GM21528 (cell line): Measurements from ENCODE around the gene TLR2.

ENCODE experiments used
- ATAC-seq: cut with Tn5 transposase; IDR thresholded peaks from one replicate; pipeline ENCODE4 v1.9.1; 2021; ENCODE audit warnings: mild to moderate bottlenecking, moderate library complexity; ENCODE audit not compliant: unreplicated experiment, low FRiP score

TLR2 gene, protein sequence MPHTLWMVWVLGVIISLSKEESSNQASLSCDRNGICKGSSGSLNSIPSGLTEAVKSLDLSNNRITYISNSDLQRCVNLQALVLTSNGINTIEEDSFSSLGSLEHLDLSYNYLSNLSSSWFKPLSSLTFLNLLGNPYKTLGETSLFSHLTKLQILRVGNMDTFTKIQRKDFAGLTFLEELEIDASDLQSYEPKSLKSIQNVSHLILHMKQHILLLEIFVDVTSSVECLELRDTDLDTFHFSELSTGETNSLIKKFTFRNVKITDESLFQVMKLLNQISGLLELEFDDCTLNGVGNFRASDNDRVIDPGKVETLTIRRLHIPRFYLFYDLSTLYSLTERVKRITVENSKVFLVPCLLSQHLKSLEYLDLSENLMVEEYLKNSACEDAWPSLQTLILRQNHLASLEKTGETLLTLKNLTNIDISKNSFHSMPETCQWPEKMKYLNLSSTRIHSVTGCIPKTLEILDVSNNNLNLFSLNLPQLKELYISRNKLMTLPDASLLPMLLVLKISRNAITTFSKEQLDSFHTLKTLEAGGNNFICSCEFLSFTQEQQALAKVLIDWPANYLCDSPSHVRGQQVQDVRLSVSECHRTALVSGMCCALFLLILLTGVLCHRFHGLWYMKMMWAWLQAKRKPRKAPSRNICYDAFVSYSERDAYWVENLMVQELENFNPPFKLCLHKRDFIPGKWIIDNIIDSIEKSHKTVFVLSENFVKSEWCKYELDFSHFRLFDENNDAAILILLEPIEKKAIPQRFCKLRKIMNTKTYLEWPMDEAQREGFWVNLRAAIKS

GRCh38 chr4:153684182-153684970 is at the start of gene TLR2:
TLR2 (plus strand) TSS chr4:153684280; CDS start chr4:153702908, 18,628 bp downstream.
- peak; percentile 95 for ATAC-seq

DNA sequence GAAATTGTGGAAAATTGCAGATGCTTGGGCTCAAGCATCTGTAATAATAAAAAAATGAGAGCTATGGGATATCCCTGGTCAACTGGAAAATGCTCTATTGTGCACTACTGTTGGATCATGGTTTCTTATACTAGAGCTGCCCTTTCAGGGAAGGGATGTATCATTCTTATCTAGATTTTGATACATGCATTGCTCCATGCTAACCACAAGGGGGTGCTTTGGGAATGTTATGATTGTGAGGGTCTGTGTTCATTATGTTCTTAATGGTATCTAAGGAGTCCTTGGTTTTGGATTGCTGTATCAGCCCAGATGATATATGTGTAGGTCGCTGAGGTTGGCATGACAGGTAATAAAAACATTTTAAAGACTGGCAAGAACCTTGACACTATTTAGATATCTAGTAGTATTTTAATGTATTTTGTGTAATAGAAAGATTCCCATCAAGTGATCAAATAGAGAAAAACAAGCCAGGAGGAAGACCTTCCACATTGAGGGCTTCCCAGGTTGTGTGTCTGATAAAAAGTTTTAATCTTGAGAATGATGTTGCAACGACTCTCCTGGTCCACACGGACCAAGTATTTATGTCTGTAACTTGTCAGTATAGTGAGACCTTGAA is 49.2 kb upstream of the TLR2 start:
- ATAC-seq, result no peak

GRCh38 chr4:153635846-153636245 is 48.2 kb upstream of the TLR2 start:
- no peak for ATAC-seq

- no peak for ATAC-seq
Observed at GRCh38 chr4:153637201-153637600, 46.9 kb upstream of the TLR2 start.

GRCh38 chr4:153638011-153638410 is 46.1 kb upstream of the TLR2 start:
- ATAC-seq, result no peak

DNA sequence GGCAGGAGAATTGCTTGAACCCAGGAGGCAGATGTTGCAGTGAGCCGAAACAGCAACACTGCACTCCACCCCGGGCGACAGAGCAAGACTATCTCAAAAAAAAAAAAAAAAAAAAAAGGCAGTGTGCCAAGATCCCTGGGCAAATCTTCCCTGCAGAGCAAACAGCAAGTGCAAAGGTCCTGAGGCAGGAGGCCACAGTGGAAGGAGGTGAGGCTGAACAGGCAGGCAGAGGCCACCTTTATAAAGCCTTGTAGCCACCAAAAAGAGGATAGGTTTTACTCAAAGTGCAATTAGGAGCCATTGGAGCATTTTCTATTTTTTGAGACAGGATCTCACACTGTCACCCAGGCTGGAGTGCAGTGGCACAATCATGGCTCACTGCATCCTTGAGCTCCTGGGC is 45.1 kb upstream of the TLR2 start:
- no peak for ATAC-seq

DNA sequence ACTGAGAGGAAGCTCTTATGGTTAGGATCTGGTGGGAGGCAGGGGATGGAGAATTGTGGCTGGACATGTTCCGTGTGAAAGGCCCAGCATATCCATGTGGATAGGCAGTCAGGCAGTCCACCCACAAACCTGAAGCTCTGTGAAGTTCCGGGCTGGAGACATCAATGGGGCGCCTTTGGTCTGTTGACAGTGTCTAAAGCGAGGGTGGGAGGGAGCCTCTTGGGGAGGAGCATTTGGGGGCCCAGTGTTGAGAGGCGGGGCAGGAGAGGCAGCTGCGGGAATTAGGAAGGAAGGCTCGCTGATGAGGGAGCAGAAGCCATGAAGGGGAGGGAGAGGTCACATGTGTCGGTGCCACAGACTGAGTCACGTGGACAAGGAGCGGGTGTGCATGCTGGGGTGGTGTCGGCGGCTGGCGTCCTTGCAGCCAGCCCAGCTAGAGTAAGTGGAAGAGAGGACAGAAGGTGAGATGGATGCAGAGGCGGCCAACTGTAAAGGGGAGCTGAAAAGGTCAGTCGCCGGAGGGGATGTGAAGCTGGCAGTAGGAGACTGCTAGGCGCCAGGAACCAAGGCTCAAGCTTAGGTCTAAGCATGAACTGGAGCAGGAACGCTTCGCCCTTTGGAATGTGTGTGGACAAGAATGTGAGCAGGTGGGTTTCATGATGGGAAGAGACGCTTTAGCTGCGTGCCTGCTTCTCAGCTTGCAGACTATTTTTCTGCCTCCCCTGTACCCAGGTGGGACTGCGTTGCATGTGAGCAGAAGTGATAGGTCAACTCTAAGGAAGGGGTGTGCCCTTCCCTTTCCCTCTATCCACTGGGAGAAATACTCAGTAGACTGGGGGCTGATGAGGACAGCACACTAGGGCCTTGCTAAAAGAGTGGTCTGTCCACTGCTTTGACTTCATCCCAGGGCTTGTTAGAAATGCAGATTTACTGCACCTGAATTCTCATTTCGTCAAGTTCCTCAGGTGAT is 44.0 kb upstream of the TLR2 start:
- ATAC-seq, result no peak

DNA sequence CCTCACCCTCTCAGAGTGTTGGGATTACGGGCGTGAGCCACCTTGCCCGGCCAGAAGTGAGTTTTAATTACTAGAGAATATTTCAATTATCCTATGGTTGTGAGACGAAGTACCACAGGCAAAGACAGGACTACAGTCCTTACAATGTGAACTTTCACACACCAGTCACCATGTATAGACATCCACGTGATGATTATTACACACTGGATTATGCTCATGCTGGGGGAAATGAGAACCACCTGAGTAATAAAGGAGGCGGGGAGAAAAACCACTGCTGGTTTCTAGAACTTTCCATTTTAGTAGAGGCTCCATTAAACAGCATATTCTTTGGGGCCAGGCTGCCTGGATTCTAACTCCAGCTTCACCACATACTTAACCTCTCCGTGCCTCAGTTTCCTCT is 42.5 kb upstream of the TLR2 start:
- ATAC-seq, result no peak

- ATAC-seq, result peak; percentile 80
Observed at GRCh38 chr4:153643406-153644383, 40.4 kb upstream of the TLR2 start.

- no peak for ATAC-seq
Observed at GRCh38 chr4:153645183-153645582, 38.9 kb upstream of the TLR2 start.

- no peak for ATAC-seq
Observed at GRCh38 chr4:153646261-153646660, 37.8 kb upstream of the TLR2 start.

DNA sequence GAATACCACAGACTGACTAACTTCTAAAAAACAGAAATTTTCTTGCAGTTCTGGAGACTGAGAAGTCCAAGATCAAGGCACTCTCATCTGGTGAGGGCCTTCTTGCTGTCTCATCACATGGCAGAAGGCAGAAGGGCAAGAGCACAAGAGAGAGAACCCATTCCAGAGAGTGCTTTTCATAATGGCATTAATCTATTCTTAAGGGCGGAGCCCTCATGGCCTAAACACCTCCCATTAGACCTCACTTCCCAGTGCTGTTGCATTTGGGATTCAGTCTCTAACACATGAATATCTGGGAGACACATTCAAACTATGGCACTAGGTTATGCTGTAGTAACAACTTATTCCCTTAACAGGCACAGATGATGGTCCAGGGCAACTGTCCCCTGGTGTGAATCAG is 37.1 kb upstream of the TLR2 start:
- ATAC-seq, result no peak

GRCh38 chr4:153647975-153648374 is 36.1 kb upstream of the TLR2 start:
- no peak for ATAC-seq

- no peak for ATAC-seq
Observed at GRCh38 chr4:153649572-153649991, 34.5 kb upstream of the TLR2 start.

DNA sequence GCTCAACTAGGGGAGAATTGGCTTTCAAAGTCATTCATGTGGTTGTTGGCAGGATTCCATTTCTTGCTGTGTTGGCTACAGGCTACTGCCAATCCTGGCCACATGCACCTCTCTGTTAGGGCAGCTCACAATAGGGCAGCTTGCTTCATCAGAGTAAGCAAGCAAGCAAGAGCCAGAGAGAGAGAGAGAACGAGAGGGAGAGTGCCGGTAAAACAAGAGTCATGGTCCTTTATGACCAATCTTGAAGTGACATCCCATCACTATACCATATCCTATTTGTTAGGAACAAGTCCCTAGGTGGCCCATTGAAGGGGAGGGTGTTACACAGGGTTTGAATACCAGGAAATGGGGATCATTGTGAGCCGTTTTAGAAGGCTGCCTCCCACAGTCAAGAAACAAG is 33.0 kb upstream of the TLR2 start:
- no peak for ATAC-seq

GRCh38 chr4:153651587-153651986 is 32.5 kb upstream of the TLR2 start:
- ATAC-seq, result no peak

- no peak for ATAC-seq
Observed at GRCh38 chr4:153652051-153652784, 31.9 kb upstream of the TLR2 start.
